GM18868 (cell line): ENCODE data around the gene FEZF2.

ENCODE experiments used
- ATAC-seq: cut with Tn5 transposase; IDR thresholded peaks from one replicate; pipeline ENCODE4 v1.9.1; 2021; ENCODE audit warnings: mild to moderate bottlenecking, moderate library complexity; ENCODE audit not compliant: unreplicated experiment

Gene FEZF2

GRCh38 chr3:62373714-62374333, 474 bp upstream of the FEZF2 start:
- no peak for ATAC-seq

- ATAC-seq, result no peak
Measured at GRCh38 chr3:62372621-62373041, 719 bp downstream of the FEZF2 start.

- no peak for ATAC-seq
Measured at GRCh38 chr3:62371720-62372591, 1.4 kb downstream of the FEZF2 start.

GRCh38 chr3:62370858-62371719, 2.3 kb downstream of the FEZF2 start:
- ATAC-seq, result no peak

- no peak for ATAC-seq
Measured at GRCh38 chr3:62370112-62370857, 3.1 kb downstream of the FEZF2 start.

GRCh38 chr3:62369476-62369743, 3.9 kb downstream of the FEZF2 start:
- no peak for ATAC-seq

- ATAC-seq, result no peak
Measured at GRCh38 chr3:62368705-62369475, 4.5 kb downstream of the FEZF2 start.

- no peak for ATAC-seq
Measured at GRCh38 chr3:62368290-62368704, 5.1 kb downstream of the FEZF2 start.

- no peak for ATAC-seq
Measured at GRCh38 chr3:62367763-62368195, 5.6 kb downstream of the FEZF2 start.

- ATAC-seq, result no peak
Measured at GRCh38 chr3:62366126-62366484, 7.2 kb downstream of the FEZF2 start.

- ATAC-seq, result no peak
Measured at GRCh38 chr3:62365391-62366125, 7.8 kb downstream of the FEZF2 start.

- no peak for ATAC-seq
Measured at GRCh38 chr3:62364191-62364590, 9.2 kb downstream of the FEZF2 start.

GRCh38 chr3:62363275-62363674, 10.1 kb downstream of the FEZF2 start:
- no peak for ATAC-seq

- ATAC-seq, result no peak
Measured at GRCh38 chr3:62361824-62362223, 11.5 kb downstream of the FEZF2 start.

- no peak for ATAC-seq
Measured at GRCh38 chr3:62361261-62361660, 12.1 kb downstream of the FEZF2 start.

- no peak for ATAC-seq
Measured at GRCh38 chr3:62359531-62359930, 13.8 kb downstream of the FEZF2 start.

GRCh38 chr3:62356356-62356755, 17.0 kb downstream of the FEZF2 start:
- ATAC-seq, result no peak

GRCh38 chr3:62355703-62356102, 17.6 kb downstream of the FEZF2 start:
- no peak for ATAC-seq

- ATAC-seq, result no peak
Measured at GRCh38 chr3:62343755-62344154, 29.6 kb downstream of the FEZF2 start.

- no peak for ATAC-seq
Measured at GRCh38 chr3:62335196-62335595, 38.2 kb downstream of the FEZF2 start.
